Measurements from ENCODE around the gene SNX27. TPM values are rescaled to one million over a fixed set of nuclear protein-coding genes. Genes with fewer than 3 reads are reported as not detected.

SNX27 gene
- total and polyA plus RNA-seq, 4 donors, result 4.3 to 19.7 (median 10.5) TPM

DNA sequence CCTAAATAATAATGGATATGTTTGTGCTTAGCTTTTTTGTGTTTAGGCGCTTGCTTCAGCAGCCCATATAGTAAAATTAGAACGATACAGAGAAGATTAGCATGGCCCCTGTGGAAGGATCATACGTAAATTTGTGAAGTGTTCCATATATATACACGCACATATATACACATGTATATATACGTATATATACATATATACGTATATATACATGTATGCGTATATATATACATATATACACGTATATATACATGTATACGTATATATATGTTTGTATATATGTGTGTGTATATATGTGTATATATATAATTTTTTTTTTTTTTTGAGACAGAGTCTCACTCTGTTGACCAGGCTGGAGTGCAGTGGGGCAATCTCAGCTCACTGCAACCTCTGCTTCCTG, 17.4 kb downstream of the SNX27 start:
- no peaks in the 10 kb centered on the region for H3K36me3 ChIP-seq (ENCODE audit: control insufficient read depth in 4 of 4, insufficient read depth in 3 of 4, low read depth in 1 of 4, low read length in 3 of 4)
- no peak overlapping the region for H3K27ac ChIP-seq (ENCODE audit: low read depth in 1 of 2, low read length in 2 of 2)
- no peaks in the 10 kb centered on the region for H3K4me1 ChIP-seq (ENCODE audit: control insufficient read depth in 4 of 4, insufficient read depth in 4 of 4, low read length in 3 of 4)
- H3K9me3 ChIP-seq (ENCODE audit: control insufficient read depth in 4 of 4, low read length in 3 of 4), result no peaks in the 10 kb centered on the region
- 80% methylated on average over 9 of the region's 9 CpGs for WGBS
- no peak overlapping the region for H3K9ac ChIP-seq (ENCODE audit: low read depth in 1 of 2, low read length in 2 of 2)
- no peak overlapping the region for H3K4me3 ChIP-seq (ENCODE audit: low read depth in 1 of 3, low read length in 3 of 3)
- no peak for DNase-seq (ENCODE audit: low spot score)
- H3K27me3 ChIP-seq (ENCODE audit: control insufficient read depth in 4 of 4, insufficient read depth in 4 of 4, low read length in 3 of 4), result no peaks in the 10 kb centered on the region
- TF ChIP-seq, protein P1, sequence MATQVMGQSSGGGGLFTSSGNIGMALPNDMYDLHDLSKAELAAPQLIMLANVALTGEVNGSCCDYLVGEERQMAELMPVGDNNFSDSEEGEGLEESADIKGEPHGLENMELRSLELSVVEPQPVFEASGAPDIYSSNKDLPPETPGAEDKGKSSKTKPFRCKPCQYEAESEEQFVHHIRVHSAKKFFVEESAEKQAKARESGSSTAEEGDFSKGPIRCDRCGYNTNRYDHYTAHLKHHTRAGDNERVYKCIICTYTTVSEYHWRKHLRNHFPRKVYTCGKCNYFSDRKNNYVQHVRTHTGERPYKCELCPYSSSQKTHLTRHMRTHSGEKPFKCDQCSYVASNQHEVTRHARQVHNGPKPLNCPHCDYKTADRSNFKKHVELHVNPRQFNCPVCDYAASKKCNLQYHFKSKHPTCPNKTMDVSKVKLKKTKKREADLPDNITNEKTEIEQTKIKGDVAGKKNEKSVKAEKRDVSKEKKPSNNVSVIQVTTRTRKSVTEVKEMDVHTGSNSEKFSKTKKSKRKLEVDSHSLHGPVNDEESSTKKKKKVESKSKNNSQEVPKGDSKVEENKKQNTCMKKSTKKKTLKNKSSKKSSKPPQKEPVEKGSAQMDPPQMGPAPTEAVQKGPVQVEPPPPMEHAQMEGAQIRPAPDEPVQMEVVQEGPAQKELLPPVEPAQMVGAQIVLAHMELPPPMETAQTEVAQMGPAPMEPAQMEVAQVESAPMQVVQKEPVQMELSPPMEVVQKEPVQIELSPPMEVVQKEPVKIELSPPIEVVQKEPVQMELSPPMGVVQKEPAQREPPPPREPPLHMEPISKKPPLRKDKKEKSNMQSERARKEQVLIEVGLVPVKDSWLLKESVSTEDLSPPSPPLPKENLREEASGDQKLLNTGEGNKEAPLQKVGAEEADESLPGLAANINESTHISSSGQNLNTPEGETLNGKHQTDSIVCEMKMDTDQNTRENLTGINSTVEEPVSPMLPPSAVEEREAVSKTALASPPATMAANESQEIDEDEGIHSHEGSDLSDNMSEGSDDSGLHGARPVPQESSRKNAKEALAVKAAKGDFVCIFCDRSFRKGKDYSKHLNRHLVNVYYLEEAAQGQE (IDR thresholded peaks at IDR 0.05), result no peak
- no peak for TF ChIP-seq FOXA1 (IDR thresholded peaks at IDR 0.05)
- TF ChIP-seq HNF4G (IDR thresholded peaks at IDR 0.05), result no peak
- no peak for TF ChIP-seq YY1 (IDR thresholded peaks at IDR 0.05)

DNA sequence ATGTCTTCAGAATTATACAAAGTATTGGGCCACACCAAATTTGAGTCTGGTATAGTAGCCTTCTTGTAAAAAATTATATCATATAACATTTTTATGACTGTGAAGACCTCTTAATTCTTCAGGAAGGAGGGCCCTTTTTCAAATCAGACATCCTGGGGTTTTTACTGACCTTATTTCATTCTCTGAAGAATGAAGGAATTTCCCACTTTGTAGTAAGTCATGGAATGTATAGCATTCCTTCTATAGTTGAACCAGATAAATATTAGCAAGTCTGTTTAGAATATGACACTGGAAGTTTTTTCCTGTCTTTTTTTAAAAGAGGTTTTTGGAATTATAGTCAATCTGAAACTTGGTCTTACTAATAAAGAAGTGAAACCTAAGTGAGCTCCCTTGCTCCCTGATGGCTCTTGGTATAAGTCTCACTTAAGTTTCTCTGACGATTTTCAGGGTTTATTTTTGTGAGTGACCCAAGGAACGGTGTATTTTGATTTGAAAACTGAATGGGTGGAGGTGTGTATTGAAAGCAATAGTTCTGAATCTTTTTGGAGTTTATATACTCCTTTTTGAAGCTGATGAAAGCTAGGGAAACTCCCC, 23.7 kb downstream of the SNX27 start:
- H3K27ac ChIP-seq (ENCODE audit: low read depth in 1 of 2, low read length in 2 of 2), result no peak overlapping the region
- no peaks in the 10 kb centered on the region for H3K27me3 ChIP-seq (ENCODE audit: control insufficient read depth in 4 of 4, insufficient read depth in 4 of 4, low read length in 3 of 4)
- WGBS, result 76% methylated on average over 2 of the region's 2 CpGs
- no peak overlapping the region for H3K4me3 ChIP-seq (ENCODE audit: low read depth in 1 of 3, low read length in 3 of 3)
- H3K9ac ChIP-seq (ENCODE audit: low read depth in 1 of 2, low read length in 2 of 2), result no peak overlapping the region
- no peaks in the 10 kb centered on the region for H3K9me3 ChIP-seq (ENCODE audit: control insufficient read depth in 4 of 4, low read length in 3 of 4)
- H3K36me3 ChIP-seq (ENCODE audit: control insufficient read depth in 4 of 4, insufficient read depth in 3 of 4, low read depth in 1 of 4, low read length in 3 of 4), result no peaks in the 10 kb centered on the region
- peaks cover 5 to 26% (median 14%) of the 10 kb centered on the region in 4 donors for H3K4me1 ChIP-seq (ENCODE audit: control insufficient read depth in 4 of 4, insufficient read depth in 4 of 4, low read length in 3 of 4)
- no peak for DNase-seq (ENCODE audit: low spot score)
- TF ChIP-seq RXRA (IDR thresholded peaks at IDR 0.05) (no peak), SP1 (IDR thresholded peaks at IDR 0.05) (no peak), NR2F2 (IDR thresholded peaks at IDR 0.05) (no peak), FOXA1 (IDR thresholded peaks at IDR 0.05) (no peak), YY1 (IDR thresholded peaks at IDR 0.05) (no peak), HNF4G (IDR thresholded peaks at IDR 0.05) (no peak), EGR1 (IDR thresholded peaks at IDR 0.05; ENCODE audit: low read depth in 2 of 2) (no peak), TAF1 (conservative IDR thresholded peaks at IDR 0.05) (no peak), HNF4A (conservative IDR thresholded peaks at IDR 0.05) (no peak)
- TF ChIP-seq, protein P1 (IDR thresholded peaks at IDR 0.05), result no peak
- TF ChIP-seq, protein P2, sequence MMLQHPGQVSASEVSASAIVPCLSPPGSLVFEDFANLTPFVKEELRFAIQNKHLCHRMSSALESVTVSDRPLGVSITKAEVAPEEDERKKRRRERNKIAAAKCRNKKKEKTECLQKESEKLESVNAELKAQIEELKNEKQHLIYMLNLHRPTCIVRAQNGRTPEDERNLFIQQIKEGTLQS (IDR thresholded peaks at IDR 0.05), result no peak
